HUES64 (cell line): Measurements from ENCODE around the gene MCRIP2.

Source experiments
- H3K27ac ChIP-seq: 2 replicates; pipeline ENCODE4 v1.7.0; 2013; ENCODE audit warnings: low read depth, low read length, inconsistent platforms
- H3K27me3 ChIP-seq: 2 replicates; pipeline ENCODE4 v1.6.1; 2013; ENCODE audit warnings: mild to moderate bottlenecking, low read length; ENCODE audit not compliant: insufficient read depth
- H3K36me3 ChIP-seq: 2 replicates; pipeline ENCODE4 v1.6.1; 2013; ENCODE audit warnings: mild to moderate bottlenecking, low read length; ENCODE audit not compliant: insufficient read depth
- H3K4me1 ChIP-seq: 2 replicates; pipeline ENCODE4 v1.6.1; 2013; ENCODE audit warnings: mild to moderate bottlenecking, low read length, moderate library complexity; ENCODE audit not compliant: insufficient read depth
- H3K4me3 ChIP-seq: 2 replicates; pipeline ENCODE4 v1.5.1; 2013; ENCODE audit warnings: mild to moderate bottlenecking, low read length, moderate library complexity
- H3K9ac ChIP-seq: 2 replicates; pipeline ENCODE4 v1.6.1; 2013; ENCODE audit warnings: mild to moderate bottlenecking, low read depth, low read length
- H3K9me3 ChIP-seq: 2 replicates; pipeline ENCODE4 v1.6.1; 2013; ENCODE audit warnings: low read depth, low read length; ENCODE audit not compliant: insufficient read depth
- WGBS: fragments of 150-250, 120-280 bp; methylation state at CpG from one replicate; pipeline ENCODE4 v1.1.7; 2013; ENCODE audit warnings: missing lambda C conversion rate; 5-methylcytosine and 5-hydroxymethylcytosine counted together

The MCRIP2 gene

DNA sequence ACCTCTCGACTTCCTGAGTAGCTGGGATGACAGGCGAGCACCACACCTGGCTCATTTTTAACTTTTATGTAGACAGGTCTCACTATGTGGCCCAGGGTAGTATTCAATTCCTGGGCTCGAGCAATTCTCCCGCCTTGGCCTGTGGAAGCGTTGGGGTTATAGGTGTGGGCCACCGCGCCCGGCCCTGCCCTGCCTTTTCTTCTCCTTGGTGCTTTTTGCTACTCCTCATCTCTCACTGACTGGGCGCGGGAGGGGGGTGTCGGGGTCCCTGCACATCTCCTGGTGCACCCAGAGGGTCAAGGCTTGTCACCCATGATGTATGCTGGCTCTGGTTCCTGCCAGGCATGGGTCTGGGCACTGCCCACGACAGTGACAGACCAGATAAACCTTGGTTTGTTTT lies 2.9 kb downstream of the MCRIP2 start:
- 98% methylated on average over 12 of the region's 12 CpGs for WGBS

DNA sequence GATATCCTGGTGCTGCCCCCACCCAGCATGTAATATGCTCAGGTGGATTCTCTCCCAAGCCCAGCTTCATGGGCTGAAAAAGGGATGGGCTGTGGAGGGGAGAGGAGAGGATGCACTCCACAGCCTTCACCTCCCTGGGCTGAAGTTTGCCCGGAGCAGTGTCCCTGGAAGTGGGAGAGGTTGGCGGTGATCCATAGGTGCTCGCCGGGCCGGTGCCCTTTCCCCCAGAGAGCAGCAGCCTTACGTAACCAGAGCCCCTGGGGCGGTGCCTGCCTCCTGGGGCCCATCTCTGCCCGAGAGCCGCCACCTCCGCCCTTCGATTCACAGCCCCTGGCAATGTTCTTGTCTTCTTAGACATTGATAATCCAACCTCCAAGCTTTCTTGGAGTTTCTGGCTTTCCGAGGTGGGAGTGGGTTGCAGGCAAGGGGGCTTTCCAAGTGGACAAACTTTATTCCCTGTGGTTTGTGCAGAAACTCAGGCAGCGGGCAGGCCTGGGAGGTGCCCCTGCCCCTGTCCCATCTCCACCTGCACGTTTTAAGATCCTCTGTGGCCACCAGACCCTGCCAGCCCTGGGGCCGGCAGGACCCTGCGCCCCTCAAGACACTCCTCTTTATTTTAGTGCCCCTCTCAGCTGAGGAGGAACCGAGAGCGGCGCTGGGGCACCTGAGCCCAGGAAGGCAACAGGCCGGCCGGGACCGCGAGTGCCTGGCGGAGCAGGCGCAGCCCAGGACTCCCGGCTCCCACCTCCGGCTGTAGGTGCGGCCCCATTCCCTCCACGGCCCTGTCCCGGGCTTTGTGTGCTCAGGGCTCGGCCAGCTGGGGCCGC lies 4.4 kb downstream of the MCRIP2 start:
- 92% methylated on average over 32 of the region's 32 CpGs for WGBS
- peaks cover 13% of the 10 kb centered on the region for H3K27me3 ChIP-seq
- no peak overlapping the region for H3K4me3 ChIP-seq
- no peaks in the 10 kb centered on the region for H3K36me3 ChIP-seq
- no peak overlapping the region for H3K27ac ChIP-seq
- H3K9ac ChIP-seq: no peak overlapping the region
- no peaks in the 10 kb centered on the region for H3K4me1 ChIP-seq
- no peaks in the 10 kb centered on the region for H3K9me3 ChIP-seq

More for the DNA sequence above, 2.9 kb downstream of the MCRIP2 start:
- no peaks in the 10 kb centered on the region for H3K4me1 ChIP-seq
- H3K27me3 ChIP-seq: peaks cover 13% of the 10 kb centered on the region
- H3K36me3 ChIP-seq: no peaks in the 10 kb centered on the region
- H3K9me3 ChIP-seq: no peaks in the 10 kb centered on the region
- no peak overlapping the region for H3K27ac ChIP-seq
- no peak overlapping the region for H3K4me3 ChIP-seq
- H3K9ac ChIP-seq: no peak overlapping the region

DNA sequence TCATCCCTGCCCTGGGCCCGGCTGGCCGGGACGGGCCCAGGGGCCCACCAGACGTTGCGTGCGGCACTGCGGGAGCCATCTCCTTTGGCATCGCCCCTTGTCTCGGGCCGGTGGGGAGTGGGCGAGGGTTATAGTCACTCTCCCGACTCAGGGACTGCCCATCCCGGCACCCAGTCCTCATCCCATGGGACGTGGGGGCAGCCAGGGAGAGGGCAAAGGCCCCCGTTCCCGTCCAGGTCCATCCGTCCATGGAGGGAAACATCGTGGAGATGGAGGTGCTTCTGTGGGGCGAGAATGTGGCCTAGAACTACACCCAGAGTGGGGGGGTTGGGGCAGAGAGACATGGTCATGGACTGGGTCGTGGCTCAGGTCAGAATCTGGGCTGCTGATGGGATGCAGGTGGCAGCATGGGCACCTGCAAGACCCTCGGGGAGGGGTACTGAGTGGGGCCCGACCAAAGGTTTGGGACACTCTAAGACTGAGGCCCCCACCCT lies 5.1 kb downstream of the MCRIP2 start:
- 94% methylated on average over 22 of the region's 22 CpGs for WGBS
- H3K27me3 ChIP-seq: peaks cover 13% of the 10 kb centered on the region
- 0 out of 2 replicates have a peak, but pooled peaks cover under 1% of the 10 kb centered on the region for H3K36me3 ChIP-seq
- no peak overlapping the region for H3K4me3 ChIP-seq
- no peak overlapping the region for H3K9ac ChIP-seq
- no peak overlapping the region for H3K27ac ChIP-seq
- H3K4me1 ChIP-seq: no peaks in the 10 kb centered on the region
- H3K9me3 ChIP-seq: no peaks in the 10 kb centered on the region

DNA sequence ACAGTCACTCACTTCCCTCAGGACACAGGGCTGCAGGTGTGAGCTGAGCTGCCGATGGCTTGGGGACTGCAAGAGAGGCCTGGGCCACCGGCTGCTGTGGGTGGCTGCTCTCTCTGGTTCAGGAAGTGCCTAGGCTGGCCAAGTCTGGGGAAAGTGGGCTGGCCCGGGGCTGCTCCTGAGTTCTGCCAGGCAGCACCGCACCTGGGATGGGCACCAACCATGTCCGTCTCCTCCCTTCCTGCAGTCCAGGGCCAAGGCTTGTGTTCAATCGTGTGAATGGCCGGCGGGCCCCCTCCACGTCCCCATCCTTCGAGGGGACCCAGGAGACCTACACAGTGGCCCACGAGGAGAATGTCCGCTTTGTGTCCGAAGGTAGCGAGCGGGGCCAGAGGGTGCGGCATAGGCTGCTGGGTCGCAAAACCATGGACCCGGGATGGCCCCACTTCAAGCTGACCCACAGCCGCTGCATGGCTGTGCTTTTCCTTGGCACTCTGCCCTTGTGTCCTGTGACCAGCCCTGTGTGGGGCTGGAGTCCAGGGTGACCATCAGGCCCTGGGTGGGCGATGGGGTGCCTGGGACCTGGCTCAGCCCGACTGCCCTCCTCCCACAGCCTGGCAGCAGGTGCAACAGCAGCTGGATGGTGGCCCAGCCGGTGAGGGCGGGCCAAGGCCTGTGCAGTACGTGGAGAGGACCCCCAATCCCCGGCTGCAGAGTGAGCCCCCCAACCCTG lies 5.7 kb downstream of the MCRIP2 start:
- H3K9me3 ChIP-seq: no peaks in the 10 kb centered on the region
- 92% methylated on average over 24 of the region's 25 CpGs for WGBS
- no peak overlapping the region for H3K27ac ChIP-seq
- no peak overlapping the region for H3K9ac ChIP-seq
- H3K4me1 ChIP-seq: no peaks in the 10 kb centered on the region
- no peak overlapping the region for H3K4me3 ChIP-seq
- peaks cover 6% of the 10 kb centered on the region; the same call in 1 of the 2 replicates for H3K36me3 ChIP-seq
- H3K27me3 ChIP-seq: peaks cover 10% of the 10 kb centered on the region

DNA sequence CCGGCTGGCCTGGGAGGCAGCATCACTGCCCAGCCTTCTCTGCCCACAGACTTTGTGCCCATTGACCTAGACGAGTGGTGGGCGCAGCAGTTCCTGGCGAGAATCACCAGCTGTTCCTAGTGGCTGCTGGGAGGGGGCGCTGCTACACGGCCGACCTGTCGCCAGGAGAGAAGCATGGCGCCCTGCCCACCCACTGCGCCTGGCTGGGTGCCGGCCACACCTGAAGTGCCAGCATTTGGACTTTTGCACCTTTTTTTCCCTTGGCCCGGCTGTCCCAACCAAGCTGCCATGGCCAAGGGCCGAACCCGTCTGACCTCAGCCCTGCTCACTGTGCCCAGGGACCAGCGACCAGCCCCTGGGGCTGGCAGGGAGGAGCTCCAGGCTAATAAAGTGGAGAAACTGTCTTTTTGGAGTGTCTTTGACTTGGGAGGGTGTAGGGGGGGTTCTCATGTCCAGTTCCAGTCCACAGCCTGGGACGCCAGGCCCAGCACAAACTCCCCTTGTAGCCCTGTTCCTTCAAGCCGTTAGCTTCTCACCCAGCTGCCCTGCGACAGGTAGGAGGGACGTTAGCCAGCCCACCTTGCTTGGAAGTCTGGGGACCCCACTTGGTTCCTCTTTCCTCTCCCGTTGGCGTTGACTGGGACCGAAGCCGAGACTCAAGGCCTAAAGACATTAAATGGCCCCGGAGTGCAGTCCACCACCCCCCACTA lies 6.6 kb downstream of the MCRIP2 start:
- no peaks in the 10 kb centered on the region for H3K9me3 ChIP-seq
- peaks cover 2% of the 10 kb centered on the region; the same call in 1 of the 2 replicates for H3K27me3 ChIP-seq
- H3K36me3 ChIP-seq: peaks cover 12% of the 10 kb centered on the region; the same call in 1 of the 2 replicates
- peak overlapping the region; percentile 74 for H3K9ac ChIP-seq
- peak overlapping the region; percentile 82; the same call in 1 of the 2 replicates for H3K27ac ChIP-seq
- no peaks in the 10 kb centered on the region for H3K4me1 ChIP-seq
- WGBS: 41% methylated on average over 24 of the region's 24 CpGs
- H3K4me3 ChIP-seq: peak overlapping the region; percentile 65

DNA sequence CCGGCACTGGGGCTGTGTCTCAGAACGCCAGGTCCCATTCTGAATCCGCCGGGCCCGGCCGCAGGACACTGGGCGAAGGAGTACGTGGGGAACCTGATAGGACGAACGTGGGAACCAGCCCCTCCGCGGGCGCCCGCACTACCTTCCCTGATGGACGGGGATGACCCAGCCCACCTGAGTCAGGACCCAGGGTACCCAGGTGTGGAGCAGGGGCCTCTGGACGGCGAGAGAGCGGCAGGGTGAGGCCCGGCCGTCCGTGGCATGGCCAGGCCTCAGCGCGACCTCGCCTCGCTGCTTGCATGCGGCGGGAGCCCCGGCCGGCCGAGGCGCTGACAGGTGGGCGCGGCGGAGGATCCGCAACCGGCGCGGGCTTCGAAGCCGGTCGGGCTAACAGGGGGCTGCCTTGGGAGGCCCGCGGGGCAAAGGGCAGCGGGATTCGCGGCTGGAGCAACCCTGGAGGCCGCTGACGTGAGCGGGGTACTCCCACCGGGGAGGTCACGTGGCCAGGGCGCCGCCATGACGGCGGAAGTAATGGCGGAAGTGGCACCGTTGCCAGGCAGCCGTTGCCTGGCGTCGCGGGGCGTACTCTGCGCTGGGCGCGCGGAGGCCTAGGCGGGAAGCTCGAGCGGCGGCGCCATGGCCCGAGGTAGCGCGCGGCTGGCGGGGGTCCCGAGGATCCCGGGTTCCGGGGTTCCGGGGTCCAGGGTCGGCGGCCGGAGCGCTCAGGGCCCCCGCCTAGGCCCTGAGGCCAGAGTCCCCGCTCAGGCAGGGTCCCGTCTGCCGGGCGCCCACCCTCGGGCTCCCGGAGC lies 7.4 kb downstream of the MCRIP2 start, which contains the start of gene WDR90:
Gene WDR90, plus strand, starts transcription at position 585 of the 809 bp plus-strand sequence. Its CDS starts 52 bp downstream, at position 637.
- H3K4me1 ChIP-seq: no peaks in the 10 kb centered on the region
- peak within 1 kb of the TSS; percentile 74 for H3K9ac ChIP-seq
- H3K4me3 ChIP-seq: peak within 1 kb of the TSS; percentile 65
- no peaks in the 10 kb centered on the region for H3K9me3 ChIP-seq
- 2% methylated on average over 91 of the region's 91 CpGs for WGBS
- no peaks in the 10 kb centered on the region for H3K27me3 ChIP-seq
- H3K27ac ChIP-seq: peak within 1 kb of the TSS; percentile 82
- peaks cover 19% of the 10 kb centered on the region; the same call in 1 of the 2 replicates for H3K36me3 ChIP-seq

DNA sequence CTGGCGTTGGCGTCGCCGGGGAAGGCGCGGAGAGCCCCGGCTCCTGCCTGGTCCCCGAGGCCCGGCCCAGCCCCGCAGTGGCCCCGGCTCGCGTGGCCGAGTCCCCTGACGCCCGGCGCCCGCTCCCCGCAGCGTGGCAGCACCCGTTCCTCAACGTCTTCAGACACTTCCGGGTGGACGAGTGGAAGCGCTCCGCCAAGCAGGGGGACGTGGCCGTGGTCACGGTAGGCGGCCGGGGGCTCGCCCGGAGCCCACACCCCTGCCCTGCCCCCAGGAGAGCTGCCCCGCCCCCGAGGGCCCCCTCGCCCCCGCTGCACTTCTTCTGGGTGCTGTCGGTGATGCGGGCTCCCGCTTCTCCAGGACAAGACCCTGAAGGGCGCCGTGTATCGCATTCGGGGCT lies 8.0 kb downstream of the MCRIP2 start:
- Histone ChIP-seq H3K4me1 (no peaks in the 10 kb centered on the region), H3K27me3 (no peaks in the 10 kb centered on the region), H3K9me3 (no peaks in the 10 kb centered on the region), H3K9ac (peak overlapping the region; percentile 74), H3K4me3 (peak overlapping the region; percentile 65), H3K36me3 (peaks cover 19% of the 10 kb centered on the region; the same call in 1 of the 2 replicates), H3K27ac (no peak overlapping the region)
- whole genome bisulfite sequencing: 6% methylated on average over 44 of the region's 44 CpGs

DNA sequence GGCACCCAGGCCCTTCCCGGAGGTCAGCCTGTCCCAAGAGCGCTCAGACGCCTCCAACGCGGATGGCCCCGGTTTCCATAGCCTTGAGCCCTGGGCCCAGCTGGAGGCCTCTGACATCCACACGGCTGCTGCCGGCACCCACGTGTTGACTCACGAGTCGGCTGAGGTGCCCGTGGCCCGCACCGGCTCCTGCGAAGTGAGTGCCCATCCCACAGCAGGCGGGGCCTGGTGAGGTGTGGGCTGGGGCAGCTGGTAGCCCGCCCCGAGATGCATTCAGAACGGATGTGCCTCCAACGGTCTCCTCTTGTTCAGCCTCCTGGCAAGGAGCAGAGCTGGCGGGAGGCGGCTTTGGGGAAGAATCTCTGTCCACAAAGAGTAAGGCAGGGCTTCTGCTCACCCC lies 10.2 kb downstream of the MCRIP2 start:
- H3K4me1 ChIP-seq: no peaks in the 10 kb centered on the region
- H3K27me3 ChIP-seq: no peaks in the 10 kb centered on the region
- 95% methylated on average over 22 of the region's 22 CpGs for WGBS
- no peak overlapping the region for H3K27ac ChIP-seq
- no peak overlapping the region for H3K4me3 ChIP-seq
- H3K36me3 ChIP-seq: peaks cover 23% of the 10 kb centered on the region; the same call in 1 of the 2 replicates
- no peak overlapping the region for H3K9ac ChIP-seq
- H3K9me3 ChIP-seq: no peaks in the 10 kb centered on the region

DNA sequence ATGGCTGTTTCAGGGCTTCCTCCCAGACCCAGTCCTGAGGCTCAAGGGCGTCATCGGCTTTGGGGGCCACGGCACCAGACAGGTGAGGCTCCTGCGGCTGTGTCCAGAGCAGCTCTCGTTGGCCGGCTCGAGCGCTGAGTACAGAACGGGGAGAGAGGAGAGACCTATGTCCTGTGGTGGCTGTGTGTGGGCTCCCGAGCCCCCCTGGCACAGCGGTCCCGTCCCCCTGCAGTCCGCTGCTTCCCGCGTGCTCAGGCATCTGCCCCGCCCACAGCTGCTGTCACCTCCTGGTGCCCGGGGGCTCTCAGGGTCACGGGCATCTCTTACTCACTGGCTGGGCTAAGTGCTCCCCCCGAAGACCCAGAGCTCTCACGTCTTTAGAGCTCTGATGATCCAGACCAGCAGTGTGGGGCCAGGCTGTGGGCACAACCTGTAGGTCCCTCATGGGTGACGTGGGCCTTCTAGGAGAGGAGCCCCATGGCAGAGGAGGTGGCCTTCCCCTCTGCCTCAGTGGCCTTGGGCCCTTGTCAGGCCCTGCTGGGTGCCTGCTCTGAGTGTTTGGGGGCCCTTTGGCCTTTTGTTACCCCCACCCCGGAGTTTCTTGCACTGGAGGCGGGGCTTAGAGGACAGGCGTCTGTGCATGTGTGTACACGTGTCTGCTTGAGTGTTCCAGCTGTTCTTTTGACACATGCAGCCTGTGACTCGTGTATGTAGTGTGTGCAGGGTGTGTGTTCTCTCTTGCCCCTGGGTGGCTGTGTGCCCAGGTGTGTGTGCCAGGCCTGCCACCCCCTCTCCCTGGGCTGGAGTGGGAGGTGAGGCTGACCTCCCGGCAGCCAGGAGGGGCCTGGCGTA lies 11.1 kb downstream of the MCRIP2 start:
- WGBS: 92% methylated on average over 28 of the region's 28 CpGs
- H3K27me3 ChIP-seq: no peaks in the 10 kb centered on the region

More for the DNA sequence above, 11.1 kb downstream of the MCRIP2 start:
- Histone ChIP-seq H3K4me3 (no peak overlapping the region), H3K9me3 (no peaks in the 10 kb centered on the region), H3K4me1 (no peaks in the 10 kb centered on the region), H3K9ac (no peak overlapping the region), H3K36me3 (peaks cover 23% of the 10 kb centered on the region; the same call in 1 of the 2 replicates), H3K27ac (no peak overlapping the region)
